Measurements from ENCODE around the gene CAMK2D.

CAMK2D gene

DNA sequence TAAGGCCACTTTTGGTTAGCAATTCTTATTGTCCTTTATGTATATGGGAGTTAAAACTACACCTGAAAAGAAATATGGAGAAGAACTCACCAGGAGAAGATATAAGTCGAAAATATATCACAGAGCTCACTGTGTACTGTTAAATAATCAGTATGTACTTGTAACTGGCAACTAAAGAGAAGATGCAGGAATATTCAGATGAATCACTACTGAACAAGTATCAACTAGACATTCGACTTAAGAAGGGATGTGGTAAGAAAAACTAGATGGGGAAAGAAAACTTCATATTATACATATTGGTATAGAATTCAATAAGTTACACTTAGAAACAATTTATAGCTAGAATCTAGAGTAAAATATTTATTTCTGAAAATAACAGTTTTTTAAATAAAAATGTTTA is 230.0 kb downstream of the CAMK2D start:
- no peak for DNase-seq (ENCODE audit: low read depth in 2 of 2, low spot score in 1 of 2)

DNA sequence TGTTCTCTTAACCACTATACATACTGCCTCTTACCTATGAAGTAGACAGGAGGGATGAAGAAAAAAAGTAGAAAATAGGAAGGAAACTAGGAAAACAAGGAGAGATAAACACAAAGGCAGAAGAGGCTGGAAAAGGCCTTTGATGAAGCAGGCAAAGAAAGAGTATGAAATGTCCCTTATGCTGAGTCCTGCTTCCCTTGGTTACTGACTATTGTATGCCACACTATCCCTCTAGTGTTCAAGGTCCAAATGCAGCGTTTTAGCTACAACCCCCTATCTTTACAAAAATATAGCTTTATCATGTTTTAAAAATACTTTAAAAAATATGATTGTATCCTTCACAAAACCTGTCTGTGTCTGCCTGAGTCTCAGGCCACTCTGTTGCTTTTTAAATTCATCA is 233.1 kb downstream of the CAMK2D start:
- DNase-seq (ENCODE audit: low read depth in 2 of 2, low spot score in 1 of 2), result no peak

DNA sequence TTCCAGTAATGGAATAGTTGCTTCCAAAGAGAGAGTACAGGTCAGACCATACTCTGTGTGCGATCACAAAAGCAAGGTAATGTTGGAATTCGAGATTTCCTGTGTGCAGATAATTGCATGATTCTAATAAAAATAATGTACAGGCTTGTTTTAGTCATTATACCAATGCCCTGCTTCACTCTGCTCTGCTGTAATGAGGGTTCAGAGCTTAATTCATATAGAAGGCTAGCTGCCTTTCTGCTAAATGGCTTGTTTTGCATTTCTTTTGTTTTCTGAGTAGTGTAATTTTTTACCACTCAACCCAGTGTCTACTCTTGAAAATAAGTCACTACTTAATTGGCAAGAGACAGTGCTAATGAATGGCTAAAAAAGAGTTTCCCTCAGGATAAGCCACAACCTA is 236.0 kb downstream of the CAMK2D start:
- no peak for DNase-seq (ENCODE audit: low read depth in 2 of 2, low spot score in 1 of 2)

DNA sequence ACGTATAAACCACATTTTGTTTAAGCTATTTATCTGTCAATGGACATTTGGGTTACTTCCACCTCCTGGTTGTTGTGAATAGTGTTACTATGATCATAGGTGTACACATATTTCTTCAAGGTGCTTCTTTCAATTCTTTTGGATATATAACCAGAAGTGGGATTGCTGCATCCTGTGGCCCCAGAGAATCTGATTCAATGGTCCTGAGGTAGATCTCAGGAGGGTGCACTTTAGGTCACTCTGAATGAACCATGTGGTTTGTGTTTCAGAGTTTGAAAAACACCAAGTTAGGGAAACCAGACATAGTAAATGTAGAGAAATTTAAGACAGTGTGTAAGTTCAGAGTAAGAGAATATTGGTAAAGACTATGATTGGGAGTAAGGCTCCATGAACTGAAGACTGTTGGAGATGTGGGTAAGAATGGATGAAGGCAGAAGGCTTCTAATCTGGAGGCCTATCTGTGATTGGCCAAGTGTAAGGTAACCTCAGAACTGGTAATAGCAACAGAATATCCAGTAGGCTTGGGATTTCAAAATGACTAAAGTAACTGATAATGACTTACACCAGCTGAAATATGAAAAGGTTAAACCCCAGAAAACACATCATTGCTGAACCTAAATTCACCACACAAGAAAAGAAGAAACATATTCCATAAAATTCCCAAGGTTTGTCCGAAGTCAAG is 236.9 kb downstream of the CAMK2D start:
- no peak for DNase-seq (ENCODE audit: low read depth in 2 of 2, low spot score in 1 of 2)

GRCh38 chr4:113524096-113524495 is 237.4 kb downstream of the CAMK2D start:
- DNase-seq (ENCODE audit: low read depth in 2 of 2, low spot score in 1 of 2), result no peak

GRCh38 chr4:113522433-113522832 is 239.1 kb downstream of the CAMK2D start:
- DNase-seq (ENCODE audit: low read depth in 2 of 2, low spot score in 1 of 2), result no peak

DNA sequence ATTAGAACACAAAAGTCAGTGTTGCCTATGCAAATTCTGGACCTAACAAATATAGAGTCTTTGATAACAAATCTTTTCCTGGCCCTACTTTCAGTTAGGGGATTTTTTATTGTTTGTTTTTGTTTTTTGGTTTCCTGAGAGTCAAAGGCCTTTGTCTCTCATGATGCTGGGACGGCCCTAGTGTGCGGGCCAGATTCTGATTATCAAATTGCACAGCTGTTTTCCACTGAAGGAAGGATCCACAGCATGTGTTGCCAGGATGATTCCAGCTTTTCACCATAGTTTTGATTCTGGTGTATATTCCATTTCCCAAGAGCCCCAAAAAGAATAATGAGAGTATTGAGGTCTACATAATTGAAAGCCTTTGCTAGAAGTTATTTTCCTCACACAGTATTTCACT is 248.2 kb downstream of the CAMK2D start:
- no peak for DNase-seq (ENCODE audit: low read depth in 2 of 2, low spot score in 1 of 2)

DNA sequence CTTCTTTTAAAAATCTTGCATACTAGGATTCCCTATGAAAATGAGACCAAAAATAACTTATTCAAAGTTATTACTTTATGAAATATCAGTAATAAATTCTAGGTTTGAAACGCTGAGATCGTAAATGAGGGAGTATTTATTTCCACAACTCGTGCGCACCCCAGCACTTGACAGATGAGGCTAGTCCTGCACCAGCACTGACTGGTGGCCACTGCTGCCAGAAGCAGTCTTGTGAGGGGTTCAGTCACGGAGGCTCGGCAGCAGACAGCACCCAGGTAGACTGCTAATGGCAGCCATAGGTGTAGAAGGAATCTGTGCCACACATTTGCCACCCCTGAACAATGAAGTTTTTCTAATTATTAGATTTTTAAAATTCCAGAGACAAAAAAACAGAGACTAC is 248.7 kb downstream of the CAMK2D start:
- no peak for DNase-seq (ENCODE audit: low read depth in 2 of 2, low spot score in 1 of 2)

- no peak for DNase-seq (ENCODE audit: low read depth in 2 of 2, low spot score in 1 of 2)
Observed at GRCh38 chr4:113511944-113512343, 249.6 kb downstream of the CAMK2D start.

DNA sequence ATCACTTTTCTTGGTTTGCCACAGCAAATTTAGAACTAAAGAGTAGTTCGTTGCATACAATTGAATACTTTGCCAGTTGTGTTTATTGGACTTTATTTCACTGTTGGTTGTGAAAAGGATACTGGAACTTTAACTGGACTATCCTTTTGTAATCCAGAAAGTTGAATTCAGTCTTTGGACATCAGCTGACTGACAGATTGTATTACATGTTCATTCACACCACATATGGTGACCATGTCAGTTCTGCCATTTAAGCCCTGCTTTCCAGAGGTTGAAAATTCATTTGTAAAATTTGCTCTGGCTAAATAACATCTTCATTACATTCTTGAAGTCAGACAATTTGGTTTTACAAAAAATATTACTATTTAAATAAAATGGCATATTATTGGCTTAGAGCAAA is 251.7 kb downstream of the CAMK2D start:
- DNase-seq (ENCODE audit: low read depth in 2 of 2, low spot score in 1 of 2), result no peak

DNA sequence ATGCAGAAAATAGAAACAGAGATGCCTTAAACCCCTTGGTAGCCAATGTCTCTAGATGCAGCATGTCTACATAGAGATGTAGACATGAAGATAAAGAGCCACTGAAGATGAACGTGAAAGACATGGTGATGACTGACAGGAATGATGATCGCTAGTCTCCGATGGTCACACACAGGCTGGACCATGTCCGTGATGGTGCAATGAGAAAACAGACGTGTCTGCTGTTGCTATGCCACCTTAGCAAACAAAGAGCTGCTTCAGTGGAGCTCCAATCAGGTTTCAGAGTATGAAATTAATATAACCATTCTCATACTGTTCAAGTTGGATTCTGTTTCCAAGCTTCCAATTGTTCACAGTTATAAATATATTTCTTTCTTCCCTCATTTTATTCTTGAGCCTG is 256.5 kb downstream of the CAMK2D start:
- no peak for DNase-seq (ENCODE audit: low read depth in 2 of 2, low spot score in 1 of 2)

GRCh38 chr4:113504422-113504821 is 257.1 kb downstream of the CAMK2D start:
- DNase-seq (ENCODE audit: low read depth in 2 of 2, low spot score in 1 of 2), result no peak

GRCh38 chr4:113503691-113504090 is 257.8 kb downstream of the CAMK2D start:
- DNase-seq (ENCODE audit: low read depth in 2 of 2, low spot score in 1 of 2), result no peak

GRCh38 chr4:113502906-113503305 is 258.6 kb downstream of the CAMK2D start:
- no peak for DNase-seq (ENCODE audit: low read depth in 2 of 2, low spot score in 1 of 2)

- DNase-seq (ENCODE audit: low read depth in 2 of 2, low spot score in 1 of 2), result no peak
Observed at GRCh38 chr4:113502476-113502875, 259.1 kb downstream of the CAMK2D start.

DNA sequence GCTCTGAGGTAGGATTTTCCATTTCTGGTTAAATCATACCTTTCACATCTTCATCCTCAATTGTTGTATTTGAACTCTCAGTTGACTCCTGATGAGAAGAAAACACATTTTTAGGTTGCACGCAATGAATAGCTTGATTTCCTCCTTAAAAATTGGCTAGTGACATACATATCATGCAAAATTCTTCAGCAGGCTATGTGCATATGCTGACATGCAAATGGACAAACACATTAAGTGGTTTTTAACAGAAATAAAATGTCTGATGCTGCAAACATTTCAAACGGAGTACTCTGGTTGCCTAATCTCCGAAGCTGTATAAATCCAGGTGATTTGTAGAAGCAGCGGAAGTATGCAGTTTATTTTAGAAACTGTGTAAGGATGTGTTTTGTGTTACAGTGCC is 261.1 kb downstream of the CAMK2D start:
- no peak for DNase-seq (ENCODE audit: low read depth in 2 of 2, low spot score in 1 of 2)

GRCh38 chr4:113499696-113500095 is 261.8 kb downstream of the CAMK2D start:
- no peak for DNase-seq (ENCODE audit: low read depth in 2 of 2, low spot score in 1 of 2)

- DNase-seq (ENCODE audit: low read depth in 2 of 2, low spot score in 1 of 2), result no peak
Observed at GRCh38 chr4:113499166-113499565, 262.4 kb downstream of the CAMK2D start.

GRCh38 chr4:113497154-113497884 is 264.2 kb downstream of the CAMK2D start:
- no peak for DNase-seq (ENCODE audit: low read depth in 2 of 2, low spot score in 1 of 2)

DNA sequence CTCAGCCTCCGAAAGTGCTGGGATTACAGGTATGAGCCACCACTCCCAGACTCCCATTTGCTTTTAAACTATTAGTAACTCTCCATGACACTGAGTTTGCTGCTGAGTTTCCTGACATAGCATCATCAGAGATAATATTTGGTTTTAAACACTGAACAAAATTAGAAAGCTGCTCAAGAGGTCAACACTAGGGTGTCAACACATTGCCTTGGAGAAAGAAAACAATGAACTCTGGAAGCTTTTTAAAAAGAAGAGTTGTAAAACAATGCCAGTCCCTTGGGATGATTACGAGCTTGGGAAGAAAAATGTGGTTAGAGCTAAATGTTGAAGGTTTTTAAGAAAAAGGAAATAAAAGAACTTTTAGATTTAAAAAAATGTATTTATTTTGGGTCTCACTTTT is 264.8 kb downstream of the CAMK2D start:
- no peak for DNase-seq (ENCODE audit: low read depth in 2 of 2, low spot score in 1 of 2)

DNA sequence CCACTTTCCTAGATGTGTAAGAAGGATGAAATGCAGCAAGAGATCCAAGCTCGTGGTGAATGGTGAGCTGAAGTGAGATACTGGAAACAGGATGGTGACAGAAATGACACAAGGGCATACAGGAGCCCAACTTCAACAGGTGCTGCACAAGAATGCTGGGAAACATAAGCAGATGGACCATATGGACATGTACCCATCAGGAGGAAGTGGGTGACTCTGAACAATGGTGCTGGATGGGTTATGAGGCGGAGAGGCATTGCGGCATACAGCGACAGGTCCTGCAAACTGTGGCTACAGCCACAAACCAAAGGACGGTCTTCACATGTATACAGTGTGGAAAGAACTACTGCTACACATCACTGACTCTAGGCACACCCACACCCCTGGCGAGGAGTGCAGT is 265.7 kb downstream of the CAMK2D start:
- no peak for DNase-seq (ENCODE audit: low read depth in 2 of 2, low spot score in 1 of 2)

DNA sequence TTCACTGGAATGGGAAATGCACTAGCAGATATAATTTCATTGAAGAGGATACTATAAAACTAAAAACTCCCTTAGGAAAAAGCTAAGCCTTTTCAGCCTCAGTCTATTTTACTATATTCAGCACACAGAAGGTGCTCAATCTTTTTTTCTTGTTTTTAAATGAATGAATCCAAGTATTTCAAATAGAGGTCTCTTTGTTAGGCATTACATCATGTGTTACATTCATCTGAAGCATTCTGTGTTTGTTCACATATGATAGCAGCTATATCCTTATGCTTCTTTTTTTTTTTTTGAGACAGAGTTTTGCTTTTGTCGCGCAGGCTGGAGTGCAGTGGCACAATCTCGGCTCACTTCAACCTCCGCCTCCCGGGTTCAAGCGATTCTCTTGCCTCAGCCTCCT is 278.4 kb downstream of the CAMK2D start:
- no peak for DNase-seq (ENCODE audit: low read depth in 2 of 2, low spot score in 1 of 2)

DNA sequence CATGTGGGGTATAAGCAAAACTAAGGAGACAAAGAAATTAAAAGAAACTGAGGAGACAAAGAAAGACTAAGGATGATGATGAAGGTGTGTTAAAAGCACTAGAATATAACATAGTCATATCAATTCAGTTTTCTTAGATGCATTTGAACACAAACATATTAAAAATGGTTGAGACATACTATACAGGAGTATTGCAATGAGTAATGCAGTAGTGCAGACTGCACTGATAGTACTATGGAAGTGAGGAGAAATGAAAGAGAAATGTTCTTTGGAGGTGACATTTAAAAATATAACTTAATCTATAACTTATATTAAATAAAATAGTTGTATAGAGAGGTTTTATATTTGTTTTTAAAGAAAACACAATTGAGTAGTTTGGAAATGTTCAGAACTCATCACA is 279.2 kb downstream of the CAMK2D start:
- no peak for DNase-seq (ENCODE audit: low read depth in 2 of 2, low spot score in 1 of 2)

All from stimulated activated CD8-positive, alpha-beta memory T cell treated with anti-CD3 and anti-CD28 coated beads, Interleukin-4, amount 100 ng/mL, for 1 hour (primary cell).